Stimulated activated naive CD8-positive, alpha-beta T cell treated with anti-CD3 and anti-CD28 coated beads, Interleukin-15, Interleukin-2, amounts not matched to agents 100 U/mL and 50 U/mL, for 24 hours (primary cell): Measurements from ENCODE around the gene GBA2.

Experiments used
- ATAC-seq: fragments of 150-1000 bp; cut with Tn5 transposase; one replicate; pipeline ENCODE4 v1.10.0; 2021
- DNase-seq: peaks from one replicate; pipeline ENCODE4 v3.0.0; 2021

The GBA2 gene

DNA sequence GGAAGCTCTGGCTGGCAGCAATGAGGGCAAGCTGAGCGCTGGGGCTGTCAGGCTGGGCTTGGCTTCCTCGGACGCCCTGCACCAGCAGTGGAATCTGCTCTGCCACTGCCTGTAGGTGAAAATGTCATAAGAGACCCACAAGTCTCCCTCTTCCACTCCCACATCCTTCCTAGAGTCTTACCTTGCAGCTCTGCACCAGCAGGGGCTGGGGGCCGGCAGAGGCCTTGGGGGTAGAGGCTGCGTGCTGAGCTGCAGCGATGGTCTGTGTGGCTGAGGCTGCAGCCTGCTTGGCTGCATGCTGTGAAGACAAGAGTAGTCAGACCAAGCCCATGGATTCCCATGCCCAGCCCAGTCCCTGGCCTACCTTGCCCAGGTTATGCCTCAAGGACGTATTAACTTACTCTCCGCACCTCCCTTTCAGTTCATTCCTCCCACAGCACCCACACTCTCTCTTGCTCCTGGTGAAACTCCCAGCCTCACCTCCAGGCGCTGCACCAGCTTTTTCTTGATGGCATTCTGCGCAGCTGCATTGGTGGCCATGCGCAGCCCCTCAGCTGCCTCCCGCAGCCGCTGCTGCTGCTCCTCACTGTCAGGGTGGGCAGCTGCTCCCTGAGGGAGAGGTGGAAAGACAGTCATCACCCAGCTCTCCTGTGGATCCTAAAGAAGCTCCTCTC lies 34.3 kb downstream of the GBA2 start:
- DNase-seq, result no peak
- no peak for ATAC-seq

DNA sequence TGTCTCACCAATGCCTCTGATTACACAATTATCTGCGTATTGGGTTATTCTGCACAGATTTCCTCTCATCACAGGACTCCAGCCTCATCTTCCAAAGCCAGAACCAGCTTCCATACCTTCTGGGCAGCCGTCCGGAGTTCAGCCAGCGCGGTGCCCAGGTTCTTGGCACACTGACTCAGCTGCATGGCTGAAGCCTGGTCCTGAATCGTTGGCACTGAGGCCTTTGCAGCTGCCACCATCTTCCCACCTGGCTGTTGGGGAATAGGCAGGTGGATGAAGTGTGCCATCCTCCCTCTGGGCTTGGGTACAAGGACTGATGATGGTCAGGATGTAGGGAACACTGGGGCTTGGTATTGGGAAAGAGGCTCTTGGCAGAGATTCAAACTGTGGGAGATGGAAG lies 34.9 kb downstream of the GBA2 start:
- no peak for DNase-seq
- ATAC-seq, result no peak

DNA sequence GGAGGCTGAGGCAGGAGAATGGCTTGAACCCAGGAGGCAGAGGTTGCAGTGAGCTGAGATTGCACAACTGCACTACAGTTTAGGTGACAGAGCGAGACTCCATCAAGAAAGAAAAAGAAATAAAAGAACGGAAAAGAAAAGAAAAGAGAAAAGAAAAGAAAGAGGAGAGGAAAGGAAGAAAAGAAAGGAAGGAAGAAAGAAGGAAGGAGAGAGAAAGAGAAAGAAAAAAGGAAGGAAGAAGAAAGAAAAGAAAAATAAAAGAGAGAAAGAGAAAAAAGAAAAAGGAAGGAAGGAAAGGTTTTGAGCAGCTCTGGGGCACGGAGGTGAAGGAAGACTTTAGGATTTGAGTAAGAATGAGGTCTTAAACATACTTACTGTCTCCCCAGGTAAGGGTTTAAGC lies 35.5 kb downstream of the GBA2 start:
- ATAC-seq, result no peak

DNA sequence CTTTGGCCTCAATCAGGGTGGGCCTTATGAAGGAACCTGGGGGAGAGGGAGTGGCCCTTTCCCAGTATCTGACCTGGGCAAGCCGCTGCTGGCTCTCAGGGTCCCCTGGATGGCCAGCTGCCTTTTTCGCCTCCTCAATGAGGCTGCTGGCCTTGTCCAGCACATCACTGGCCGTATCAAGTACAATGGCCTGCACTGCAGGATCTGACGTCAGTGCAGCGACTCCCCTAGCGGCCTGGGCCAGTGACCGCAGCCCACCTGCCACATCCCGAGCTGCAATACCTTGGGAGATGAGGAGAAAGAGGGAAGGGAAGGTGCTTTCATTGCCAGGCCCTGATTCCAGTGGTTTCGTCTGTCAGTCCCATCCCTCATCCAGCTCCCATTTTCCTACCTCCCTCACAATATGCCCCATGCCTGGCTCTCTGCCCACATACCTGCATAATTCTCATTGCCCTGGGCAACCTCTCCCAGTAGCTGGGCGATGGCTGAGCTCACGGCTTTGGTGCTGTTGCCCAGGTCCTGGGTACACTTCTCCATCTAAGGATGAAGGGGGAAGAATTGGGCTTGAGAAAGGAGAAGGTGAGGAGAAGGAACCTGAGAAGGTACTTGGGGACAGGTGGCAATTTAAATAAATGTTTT lies 36.1 kb downstream of the GBA2 start:
- ATAC-seq (no peak), DNase-seq (no peak)

More for the DNA sequence above, 35.5 kb downstream of the GBA2 start:
- no peak for DNase-seq

DNA sequence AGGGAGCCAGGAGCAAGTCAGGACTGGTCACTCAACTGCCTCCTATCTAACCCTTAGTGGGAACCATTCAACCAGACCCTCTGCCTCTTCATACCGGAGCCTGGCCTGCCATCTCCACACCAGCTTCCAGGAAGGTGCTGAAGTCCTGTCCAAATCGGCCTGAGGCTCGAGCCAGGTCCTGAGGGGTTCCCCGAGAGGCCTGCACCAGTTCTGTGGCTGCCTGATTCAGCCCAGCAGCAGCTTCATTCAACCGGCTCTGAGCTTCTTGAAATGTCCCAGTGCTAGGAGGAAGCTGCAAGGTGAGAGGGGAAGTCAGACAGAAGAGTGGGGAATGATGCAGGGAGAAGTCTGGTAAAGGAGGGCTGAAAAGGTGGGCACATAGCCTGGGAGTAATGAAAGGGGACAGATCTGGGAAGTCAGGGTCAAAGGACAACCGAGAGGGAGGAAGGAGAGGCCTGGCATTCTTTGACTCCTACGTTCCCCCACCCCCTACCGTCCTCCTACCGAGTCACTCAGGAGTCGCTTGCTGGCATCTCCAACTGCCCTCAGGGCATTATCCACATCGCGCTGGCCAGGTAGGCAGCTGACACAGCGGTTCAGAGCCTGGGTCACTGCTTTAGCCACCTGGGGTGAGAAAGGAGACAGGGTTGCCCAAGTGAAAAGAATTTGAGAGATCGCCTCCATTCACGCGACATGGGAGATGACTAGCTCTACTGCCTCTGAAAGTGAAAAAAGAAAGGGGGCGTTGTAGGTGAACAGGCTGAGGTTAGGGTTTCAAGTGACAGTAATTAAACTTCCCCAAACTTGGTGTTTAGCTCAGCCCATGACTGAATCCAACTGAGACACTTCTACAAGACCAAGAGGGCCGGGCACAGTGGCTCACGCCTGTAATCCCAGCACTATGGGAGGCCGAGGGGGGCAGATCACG lies 37.3 kb downstream of the GBA2 start:
- DNase-seq (no peak), ATAC-seq (no peak)

DNA sequence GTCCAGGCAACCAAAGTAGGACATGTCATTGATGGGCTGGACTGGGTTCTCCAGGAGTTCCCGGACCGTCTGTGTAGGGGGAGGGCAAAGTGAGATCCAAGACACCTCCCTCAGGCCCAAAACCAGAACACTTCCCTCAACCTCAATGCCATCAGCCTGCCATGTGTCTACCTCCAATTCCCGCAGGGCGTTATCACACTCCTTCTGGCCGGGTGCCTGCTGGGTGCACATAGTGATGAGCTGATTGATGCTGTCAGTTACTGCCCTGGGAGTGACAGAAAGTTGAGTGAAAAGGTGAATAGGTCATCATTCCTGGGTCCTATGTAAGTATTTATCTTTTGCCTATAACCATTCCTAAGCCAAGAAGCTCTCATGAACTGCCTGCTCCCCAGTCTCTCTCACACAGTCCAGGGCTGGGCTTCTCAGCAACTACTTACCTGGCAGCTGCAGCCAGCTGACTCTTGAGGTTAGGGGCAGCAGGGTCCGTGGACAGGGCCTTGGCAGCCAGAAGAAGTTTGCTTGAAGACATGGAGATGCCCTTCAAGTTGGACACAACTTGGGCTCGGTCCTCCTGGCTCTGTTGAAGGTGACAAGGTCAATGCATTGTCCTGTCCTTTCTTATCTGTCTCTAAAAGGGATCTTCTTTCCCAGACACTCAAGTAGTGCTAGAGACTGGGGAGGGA lies 38.1 kb downstream of the GBA2 start:
- DNase-seq, result no peak
- ATAC-seq, result no peak

DNA sequence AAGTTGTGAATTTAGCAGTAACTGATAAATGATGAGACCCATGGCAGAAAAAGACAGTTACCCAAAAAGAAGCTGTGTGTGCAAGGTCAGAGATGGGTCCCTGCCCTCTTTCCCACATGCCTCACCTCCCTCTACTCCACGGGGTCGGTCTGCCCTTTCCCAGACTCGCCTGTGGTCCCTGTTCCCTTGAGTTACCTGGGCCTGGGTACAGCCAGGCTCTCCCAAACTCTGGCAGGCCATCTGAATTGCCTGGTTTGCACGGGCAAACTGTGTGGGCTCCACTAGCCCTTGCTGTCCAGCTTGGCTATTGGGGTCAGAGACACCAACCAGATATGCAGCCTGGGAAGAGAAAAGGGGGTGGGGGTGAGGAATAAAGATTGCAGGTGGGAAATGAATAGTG lies 40.9 kb downstream of the GBA2 start:
- DNase-seq (no peak), ATAC-seq (no peak)

DNA sequence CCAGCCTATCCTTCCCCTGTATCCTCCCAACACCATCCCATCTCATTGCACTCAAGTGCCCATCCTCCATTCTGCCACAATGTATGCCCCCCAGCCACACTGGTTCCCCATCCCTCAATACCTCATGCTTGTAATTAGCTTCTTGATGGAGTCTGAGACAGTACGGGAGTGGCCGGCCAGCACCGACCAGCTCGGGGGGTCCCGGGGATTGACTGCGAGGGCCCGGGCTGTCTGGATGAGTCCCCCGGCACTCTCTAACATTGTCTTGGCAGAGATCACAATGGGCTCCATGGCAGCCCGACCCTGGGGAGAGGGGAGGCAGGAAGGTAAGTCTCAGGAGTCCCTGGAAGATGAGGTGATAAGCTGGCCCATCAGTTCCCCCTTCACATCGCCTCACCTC lies 42.1 kb downstream of the GBA2 start:
- DNase-seq, result no peak
- ATAC-seq, result no peak

DNA sequence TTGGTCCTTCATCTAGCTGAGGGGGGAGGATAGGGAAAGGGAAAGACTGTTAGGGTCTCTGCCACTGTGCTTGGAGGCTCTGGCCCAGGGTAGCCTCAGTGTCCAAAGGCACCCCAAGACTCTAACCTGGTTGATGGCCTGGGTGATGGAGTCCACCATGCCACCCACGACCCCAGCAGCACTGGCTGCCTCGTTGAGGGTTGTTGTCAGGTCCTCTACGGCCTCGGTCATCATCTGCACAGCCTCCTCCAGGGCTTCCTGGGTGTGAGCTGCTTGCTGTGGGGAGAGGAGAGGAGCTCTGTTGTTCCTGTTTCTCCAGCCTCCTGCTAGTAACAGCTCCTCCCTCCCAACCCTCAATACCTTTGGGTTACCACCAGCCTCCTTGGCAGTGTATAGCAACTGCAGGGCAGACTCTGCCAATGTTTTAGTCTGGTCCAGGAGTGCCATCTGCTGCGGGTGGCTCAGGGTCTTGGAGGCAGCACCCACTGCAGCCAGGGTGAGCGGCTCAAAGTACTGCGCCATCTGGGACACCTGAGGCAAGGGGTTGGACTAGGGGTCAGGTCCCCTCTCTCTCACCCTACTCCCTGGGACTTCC lies 43.1 kb downstream of the GBA2 start:
- ATAC-seq, result no peak
- DNase-seq, result no peak

DNA sequence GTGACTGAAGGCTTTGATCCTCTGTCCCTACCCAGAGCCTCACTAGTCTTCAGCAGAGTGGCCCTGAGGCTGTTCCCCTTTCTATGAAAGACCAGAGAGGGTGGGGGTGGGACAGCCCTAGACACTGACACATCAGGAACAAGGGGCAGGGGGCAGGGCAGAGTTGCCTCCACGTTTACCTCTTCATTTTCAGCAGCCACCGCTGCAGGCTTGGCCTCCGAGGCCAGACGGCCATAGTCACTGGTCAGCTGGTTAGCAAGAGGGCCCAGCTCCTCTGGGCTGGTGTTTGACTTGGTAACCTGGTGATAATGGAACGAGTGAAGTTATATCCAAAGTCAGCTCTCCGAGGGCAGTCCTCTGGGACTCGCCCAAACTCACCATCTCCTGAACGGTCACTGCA lies 43.7 kb downstream of the GBA2 start:
- ATAC-seq, result no peak

DNA sequence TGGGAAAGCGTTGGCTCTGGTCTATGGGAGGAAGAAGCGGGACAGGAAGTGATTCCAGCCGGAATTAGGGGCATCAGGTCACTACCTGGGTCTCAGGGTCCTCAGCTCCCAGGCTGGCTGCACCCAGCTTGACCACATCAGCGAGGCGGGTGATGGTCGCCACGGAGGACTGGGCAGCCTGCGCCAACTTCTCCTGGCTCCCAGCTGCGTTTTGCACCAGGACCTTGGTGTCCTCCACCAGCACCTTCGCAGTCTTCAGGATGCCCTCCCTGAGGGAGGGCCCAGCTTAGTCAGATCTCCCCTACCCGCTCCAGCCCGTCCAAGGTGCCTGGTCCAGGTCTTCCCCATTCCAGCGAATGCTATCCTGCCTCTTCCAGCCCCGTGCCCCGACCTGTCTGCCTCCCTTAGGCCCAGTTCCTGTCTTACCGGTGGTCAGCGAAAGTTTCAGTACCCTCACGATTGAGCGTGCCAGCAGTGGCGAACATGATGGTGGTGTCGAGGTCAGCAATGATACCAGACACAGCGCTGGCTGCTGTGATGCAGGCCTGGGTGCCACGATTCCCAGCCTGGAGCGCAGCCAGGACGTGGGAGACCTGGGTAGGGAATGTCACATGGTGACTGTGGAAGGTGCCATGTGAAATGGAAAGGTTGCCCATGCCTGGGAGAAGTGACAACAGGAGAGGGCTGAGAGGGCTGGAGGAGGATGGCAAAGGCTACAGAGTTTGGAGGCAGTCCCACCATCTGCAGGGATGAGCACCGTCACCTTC lies 44.9 kb downstream of the GBA2 start:
- no peak for DNase-seq

More for the DNA sequence above, 43.7 kb downstream of the GBA2 start:
- DNase-seq, result no peak

DNA sequence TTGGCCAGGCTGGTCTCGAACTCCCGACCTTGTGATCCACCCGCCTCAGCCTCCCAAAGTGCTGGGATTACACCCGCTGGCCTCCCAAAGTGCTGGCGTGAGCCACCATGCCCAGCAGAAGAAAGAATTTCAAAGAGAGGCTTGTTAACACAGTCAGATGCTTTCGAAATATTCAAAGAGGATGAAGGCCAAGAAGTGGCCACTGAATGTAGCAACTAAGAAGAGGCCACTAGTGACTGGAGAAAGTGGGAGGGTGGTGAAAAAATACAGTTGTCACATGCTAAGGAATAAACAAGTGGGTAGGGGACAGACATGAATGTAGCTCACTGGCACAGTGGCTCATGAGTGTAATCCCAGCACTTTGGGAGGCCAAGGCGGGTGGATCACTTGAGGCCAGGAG lies 46.3 kb downstream of the GBA2 start:
- no peak for DNase-seq
- ATAC-seq, result no peak

More for the DNA sequence above, 44.9 kb downstream of the GBA2 start:
- no peak for ATAC-seq

DNA sequence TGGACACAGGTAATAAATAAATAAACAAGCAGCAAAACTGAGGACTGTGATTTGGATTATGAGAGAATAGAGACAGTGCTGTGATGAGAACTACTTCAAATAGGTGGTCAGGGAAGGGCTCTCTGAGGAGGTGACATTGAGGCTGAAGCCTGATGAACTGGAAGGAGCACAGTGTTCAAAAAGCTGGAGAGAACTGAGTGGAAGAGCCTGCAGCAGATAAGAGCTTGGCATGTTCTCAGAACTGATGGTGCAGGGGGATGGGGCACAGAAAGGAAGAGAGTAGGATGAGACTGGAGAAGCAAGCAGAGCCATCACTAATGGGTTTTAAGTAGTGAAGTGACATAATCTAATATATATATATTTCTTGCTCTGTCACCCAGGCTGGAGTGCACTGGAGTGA lies 48.1 kb downstream of the GBA2 start:
- DNase-seq, result no peak
- ATAC-seq, result no peak

DNA sequence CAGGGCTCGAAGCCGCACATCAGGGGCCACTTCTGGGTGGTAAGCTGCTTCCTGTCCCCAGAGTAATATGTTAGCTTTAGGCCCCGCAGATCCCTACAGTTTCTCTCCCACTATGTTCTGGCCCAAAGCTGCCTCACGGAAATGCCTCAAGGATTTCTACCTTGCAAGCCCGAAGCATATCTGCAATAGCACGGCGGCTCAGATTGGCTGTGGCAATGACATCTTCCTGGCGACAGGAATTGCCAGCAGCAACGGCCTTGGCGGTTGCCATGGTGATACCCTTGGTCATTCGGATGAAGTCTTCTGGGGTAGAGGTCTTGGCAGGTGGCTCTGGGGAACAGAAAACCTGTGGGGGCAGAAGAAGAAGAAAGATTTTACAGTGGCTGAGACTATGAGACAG lies 49.0 kb downstream of the GBA2 start:
- ATAC-seq, result no peak
- DNase-seq, result no peak

DNA sequence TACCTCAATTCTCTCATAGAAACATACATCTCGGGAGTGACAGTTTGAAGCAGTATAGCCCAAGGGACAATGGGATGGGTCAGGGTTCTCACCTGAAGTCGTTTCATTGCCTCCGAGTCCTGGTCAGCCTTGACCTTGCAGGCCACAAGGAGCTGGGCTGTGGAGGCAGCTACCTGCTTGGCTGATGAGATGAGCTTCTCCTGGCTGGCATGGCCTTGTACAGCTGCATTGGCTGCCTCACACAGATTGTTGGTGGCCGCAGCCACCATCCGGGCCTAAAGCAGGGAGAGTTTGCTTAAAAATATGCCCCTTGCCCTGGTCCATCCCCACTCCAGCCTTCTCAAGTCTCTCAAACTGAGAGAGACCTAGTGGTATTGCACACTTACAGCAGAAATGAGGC lies 50.8 kb downstream of the GBA2 start:
- ATAC-seq, result no peak

DNA sequence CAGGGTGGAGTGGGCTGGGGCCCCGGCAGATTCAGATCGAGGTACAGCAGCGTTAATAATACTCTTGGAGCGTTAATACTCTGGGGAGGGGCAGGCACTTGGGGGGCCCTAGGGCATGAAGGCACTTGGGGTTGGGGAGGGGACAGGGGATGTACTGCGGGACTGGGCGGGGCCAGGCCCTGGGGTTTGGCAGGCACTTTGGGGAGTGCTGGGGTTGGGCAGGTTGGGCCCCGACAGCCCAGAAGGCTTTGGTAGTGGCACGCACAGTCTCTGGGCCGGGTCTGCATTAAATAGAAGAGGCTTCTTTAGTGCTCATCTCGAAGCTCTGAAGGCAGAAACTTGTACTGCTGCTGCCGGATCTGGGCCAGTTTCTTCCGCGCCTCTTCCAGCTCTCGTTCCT lies 51.5 kb downstream of the GBA2 start:
- DNase-seq, result no peak
- no peak for ATAC-seq

More for the DNA sequence above, 50.8 kb downstream of the GBA2 start:
- no peak for DNase-seq

DNA sequence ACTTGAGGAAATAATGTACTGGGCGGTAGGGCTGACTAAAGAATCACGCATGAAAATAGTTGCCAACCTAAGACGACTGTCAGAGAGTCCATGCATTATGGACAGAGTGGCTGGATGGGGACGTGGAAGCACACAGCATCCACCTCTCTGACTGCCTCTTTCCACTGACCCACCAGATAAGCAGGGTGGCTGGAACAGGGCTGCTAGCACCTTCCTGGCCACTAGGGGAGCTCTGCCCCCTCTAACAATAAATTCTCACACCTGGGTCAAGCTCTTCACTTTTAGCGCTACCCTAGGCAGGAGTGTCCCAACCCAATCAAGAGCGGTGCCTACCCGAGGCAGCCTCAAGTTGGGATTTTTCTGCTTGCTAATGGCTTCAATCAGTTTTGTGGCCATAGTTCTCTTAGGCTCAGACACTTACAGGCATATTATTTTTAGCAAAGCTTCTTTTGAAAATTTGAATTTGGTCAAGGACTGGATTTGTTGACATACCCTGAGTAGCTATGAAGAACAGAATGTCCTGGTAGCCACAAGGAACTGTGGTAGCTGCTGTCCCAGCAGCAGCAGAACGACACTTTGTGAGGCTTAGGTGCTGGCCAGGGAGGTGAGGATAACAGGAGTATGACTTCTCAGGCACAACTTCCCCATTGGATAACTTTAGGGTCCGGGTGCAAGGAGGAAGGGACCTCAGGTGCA lies 52.4 kb downstream of the GBA2 start:
- DNase-seq, result peak; percentile 70

DNA sequence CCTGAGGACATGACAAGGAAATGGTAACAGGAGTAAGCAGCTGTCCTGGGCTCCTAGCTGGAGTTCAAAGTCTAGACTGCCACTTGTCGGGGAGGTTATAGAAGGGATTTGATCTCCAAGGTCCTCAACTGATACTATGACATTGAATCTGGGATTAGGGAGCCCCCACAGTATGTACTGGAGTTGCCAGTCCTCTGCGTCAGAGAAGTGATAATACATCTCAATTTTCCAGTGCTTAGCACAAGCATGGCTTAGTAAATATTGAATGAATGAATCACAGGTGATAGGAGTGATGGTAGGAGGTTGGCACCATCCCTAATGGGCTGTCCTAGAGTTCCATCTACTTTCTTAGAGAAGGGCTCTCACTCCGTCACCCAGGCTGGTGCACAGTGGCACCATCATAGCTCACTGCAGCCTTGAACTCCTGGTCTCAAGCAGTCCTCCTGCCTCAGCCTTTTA lies 53.1 kb downstream of the GBA2 start:
- no peak for DNase-seq

More for the DNA sequence above, 52.4 kb downstream of the GBA2 start:
- peak; percentile 86 for ATAC-seq

DNA sequence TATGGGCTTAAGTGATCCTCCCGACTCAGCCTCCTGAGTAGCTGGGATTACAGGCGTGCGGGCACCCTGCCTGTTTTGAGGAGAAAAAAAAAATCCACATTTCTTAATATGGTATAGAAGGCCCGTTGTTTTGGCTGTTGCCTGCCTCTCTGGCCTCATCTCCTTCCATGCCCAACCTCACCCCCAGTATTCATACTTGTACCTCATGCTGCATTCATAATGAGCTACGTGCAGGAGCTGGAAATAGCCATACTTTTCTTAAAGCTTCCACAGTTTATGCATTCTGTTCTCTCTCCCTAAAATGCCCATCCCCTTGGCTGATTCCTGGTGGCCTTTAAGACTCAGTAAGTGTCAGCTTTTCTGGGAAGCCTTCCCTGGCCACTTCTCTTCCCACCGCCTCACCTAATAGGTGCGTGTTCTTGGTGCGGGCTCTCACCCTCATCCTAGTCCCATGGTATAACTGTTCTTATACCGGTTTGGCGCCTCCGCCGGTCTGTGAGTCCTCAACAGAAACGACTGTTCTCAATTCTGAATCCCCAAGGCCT lies 57.2 kb downstream of the GBA2 start:
- DNase-seq (no peak), ATAC-seq (no peak)

More for the DNA sequence above, 53.1 kb downstream of the GBA2 start:
- ATAC-seq, result no peak

DNA sequence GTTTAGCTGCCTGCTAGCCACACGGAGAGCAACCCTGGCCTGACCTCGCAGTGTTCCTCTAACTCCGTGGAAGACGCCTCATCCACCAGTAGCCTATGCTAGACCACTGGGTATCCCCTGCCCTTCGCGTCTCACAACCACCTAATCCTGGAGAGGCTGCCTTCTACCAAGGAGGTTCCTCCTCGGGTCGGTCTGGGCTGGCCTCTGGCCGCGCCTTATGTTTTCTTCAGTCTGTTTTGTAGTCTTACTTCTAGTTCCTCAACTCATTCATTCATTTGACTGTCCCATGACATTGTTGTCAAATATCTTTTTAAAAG lies 57.7 kb downstream of the GBA2 start:
- ATAC-seq (no peak), DNase-seq (no peak)
